Right cardiac atrium (tissue), 5 donors: ENCODE data around the gene PDLIM5. TPM values are rescaled to one million over a fixed set of nuclear protein-coding genes. Genes with fewer than 3 reads are reported as not detected.

ENCODE experiments used
- ATAC-seq, 2 donors: fragments of 200-7000 bp; cut with Tn5 transposase; one replicate each; pipeline versions ENCODE4 v1.8.0 to v1.9.1; 2020; ENCODE audit warnings: moderate library complexity in 2 of 2, mild to moderate bottlenecking in 1 of 2
- DNase-seq, 3 donors: peaks; one replicate each; pipeline ENCODE4 v3.0.0-alpha.2; 2020
- H3K27ac ChIP-seq: one replicate; pipeline ENCODE4 v1.5.1; 2013; ENCODE audit warnings: mild to moderate bottlenecking, low read length, control low read depth, moderate library complexity
- H3K27me3 ChIP-seq: one replicate; pipeline ENCODE4 v1.6.1; 2013; ENCODE audit not compliant: control insufficient read depth, insufficient read depth
- H3K4me1 ChIP-seq: one replicate; pipeline ENCODE4 v1.6.1; 2013; ENCODE audit warnings: low read length; ENCODE audit not compliant: control insufficient read depth, insufficient read depth
- H3K4me3 ChIP-seq: one replicate; pipeline ENCODE4 v1.5.1; 2013; ENCODE audit warnings: low read length, control low read depth
- H3K9me3 ChIP-seq: one replicate; pipeline ENCODE4 v1.6.1; 2013; ENCODE audit warnings: low read length; ENCODE audit not compliant: control insufficient read depth
- WGBS: extraction: QIAGEN DNeasy Blood & Tissue Kit; methylation state at CpG from one replicate; pipeline ENCODE4 v1.1.7; 2013; 5-methylcytosine and 5-hydroxymethylcytosine counted together
- intact Hi-C, 4 donors: fragments of 100-400 bp; cut with DNase I; formaldehyde crosslinking; loops; one replicate each; pipeline versions ENCODE4 v1.11.0 to v1.14.0; 2022 to 2023
- polyA plus RNA-seq: library from polyadenylated mRNA; stranded (reverse); fragments of 200-250 nt; gene quantifications from one replicate; pipeline ENCODE4 v1.2.3, GENCODE V29; 2013
- total RNA-seq, 4 donors: library from RNA; stranded (reverse); fragmentation: NEBNext Ultra II Directional; extraction: Animal tissue kit (Norgen Biotek cat#: 25700); gene quantifications; one replicate each; pipeline ENCODE4 v1.2.1, GENCODE V29; 2021
- donor health status: healthy with polysubstance abuse.
- donor health status: DM: no; HTN: yes; CAD: no.
- donor health status: DM: no; HTN: no; CAD: no.
- donor health status: DM: no; HTN: yes; CAD: no; lungs with severe emphysema.
- donor health status: DM: yes; HTN: yes; CAD: no.

PDLIM5 gene
- total and polyA plus RNA-seq, 5 donors = 407 to 778 (median 528) TPM

GRCh38 chr4:94595880-94596483 lies 144.2 kb downstream of the PDLIM5 start:
- Histone ChIP-seq H3K4me3 (no peak overlapping the region), H3K9me3 (no peaks in the 10 kb centered on the region), H3K4me1 (peaks cover 1% of the 10 kb centered on the region), H3K27ac (no peak overlapping the region), H3K27me3 (no peaks in the 10 kb centered on the region)
- DNase-seq (no peak), ATAC-seq (no peak)
- 53% methylated on average over 5 of the region's 5 CpGs for WGBS
- intact Hi-C loops = loop anchor here in 3 of 4 donors (2.0 to 10.0 kb wide), 3 partner anchors 141 to 189 kb away; partner anchors contain the start of gene PDLIM5 (in 2 of the 3)

GRCh38 chr4:94598758-94599157 lies 147.0 kb downstream of the PDLIM5 start:
- Histone ChIP-seq H3K27ac (no peak overlapping the region), H3K27me3 (no peaks in the 10 kb centered on the region), H3K4me3 (no peak overlapping the region), H3K4me1 (no peaks in the 10 kb centered on the region), H3K9me3 (no peaks in the 10 kb centered on the region)
- no peak for DNase-seq
- 78% methylated on average over 1 of the region's 1 CpG for WGBS
- ATAC-seq = no peak
- intact Hi-C loops = loop anchor here in 3 of 4 donors (5.0 to 10.0 kb wide), 2 partner anchors 144 to 191 kb away; partner anchors contain the start of gene PDLIM5 (in 2 of the 3)

- DNase-seq (peak; percentile 34 to 58 (median 55)), ATAC-seq (peak; percentile 61 to 68)
- H3K4me3 ChIP-seq = no peak overlapping the region
- intact Hi-C loops = no loop called here
- no peak overlapping the region for H3K27ac ChIP-seq
- no peaks in the 10 kb centered on the region for H3K9me3 ChIP-seq
- no peaks in the 10 kb centered on the region for H3K27me3 ChIP-seq
- no peaks in the 10 kb centered on the region for H3K4me1 ChIP-seq
- 72% methylated on average over 10 of the region's 10 CpGs for WGBS
These were observed 151.5 kb downstream of the PDLIM5 start for GRCh38 chr4:94603170-94603747.

- H3K27ac ChIP-seq = no peak overlapping the region
These were observed 153.6 kb downstream of the PDLIM5 start for GRCh38 chr4:94605241-94605805.

GRCh38 chr4:94610145-94610544 lies 158.4 kb downstream of the PDLIM5 start:
- DNase-seq (peak in 1 of 3 donors; percentile 11), ATAC-seq (no peak)
- Histone ChIP-seq H3K4me3 (no peak overlapping the region), H3K27ac (no peak overlapping the region), H3K4me1 (no peaks in the 10 kb centered on the region), H3K27me3 (no peaks in the 10 kb centered on the region), H3K9me3 (no peaks in the 10 kb centered on the region)
- 90% methylated on average over 6 of the region's 6 CpGs for WGBS
- intact Hi-C loops = no loop called here

More at GRCh38 chr4:94605241-94605805, 153.6 kb downstream of the PDLIM5 start:
- Histone ChIP-seq H3K4me3 (no peak overlapping the region), H3K27me3 (no peaks in the 10 kb centered on the region), H3K9me3 (no peaks in the 10 kb centered on the region), H3K4me1 (no peaks in the 10 kb centered on the region)
- no peak for DNase-seq
- 35% methylated on average over 3 of the region's 3 CpGs for WGBS
- peak; percentile 19 to 25 for ATAC-seq
- intact Hi-C loops = no loop called here

- no peak overlapping the region for H3K4me3 ChIP-seq
- no peaks in the 10 kb centered on the region for H3K27me3 ChIP-seq
- no peaks in the 10 kb centered on the region for H3K9me3 ChIP-seq
- no peak for ATAC-seq
- H3K27ac ChIP-seq = no peak overlapping the region
- intact Hi-C loops = no loop called here
- no peaks in the 10 kb centered on the region for H3K4me1 ChIP-seq
- no peak for DNase-seq
- WGBS = 49% methylated on average over 1 of the region's 1 CpG
These were observed 161.5 kb downstream of the PDLIM5 start for GRCh38 chr4:94613248-94613647.

GRCh38 chr4:94615451-94615850 lies 163.7 kb downstream of the PDLIM5 start:
- Histone ChIP-seq H3K4me1 (no peaks in the 10 kb centered on the region), H3K27ac (no peak overlapping the region), H3K9me3 (no peaks in the 10 kb centered on the region), H3K27me3 (no peaks in the 10 kb centered on the region), H3K4me3 (no peak overlapping the region)
- DNase-seq (no peak), ATAC-seq (no peak)
- 77% methylated on average over 4 of the region's 4 CpGs for WGBS
- intact Hi-C loops = no loop called here

- intact Hi-C loops = loop anchor here in 1 of 4 donors (10.0 kb wide), 1 partner anchor 493 kb away; no protein-coding TSS in a partner anchor
- 28% methylated on average over 6 of the region's 6 CpGs for WGBS
- DNase-seq (no peak), ATAC-seq (no peak)
- Histone ChIP-seq H3K27ac (no peak overlapping the region), H3K27me3 (no peaks in the 10 kb centered on the region), H3K9me3 (no peaks in the 10 kb centered on the region), H3K4me1 (no peaks in the 10 kb centered on the region), H3K4me3 (no peak overlapping the region)
These were observed 169.8 kb downstream of the PDLIM5 start for GRCh38 chr4:94621491-94622080.

GRCh38 chr4:94623126-94623911 lies 171.6 kb downstream of the PDLIM5 start:
- no peak overlapping the region for H3K4me3 ChIP-seq
- H3K9me3 ChIP-seq = no peaks in the 10 kb centered on the region
- DNase-seq (no peak), ATAC-seq (no peak)
- H3K27me3 ChIP-seq = no peaks in the 10 kb centered on the region
- 34% methylated on average over 3 of the region's 3 CpGs for WGBS
- H3K27ac ChIP-seq = no peak overlapping the region
- intact Hi-C loops = loop anchor here in 1 of 4 donors (10.0 kb wide), 1 partner anchor 491 kb away; no protein-coding TSS in a partner anchor
- no peaks in the 10 kb centered on the region for H3K4me1 ChIP-seq

GRCh38 chr4:94626942-94627341 lies 175.2 kb downstream of the PDLIM5 start:
- Histone ChIP-seq H3K27ac (no peak overlapping the region), H3K4me1 (no peaks in the 10 kb centered on the region), H3K4me3 (no peak overlapping the region), H3K9me3 (no peaks in the 10 kb centered on the region), H3K27me3 (no peaks in the 10 kb centered on the region)
- intact Hi-C loops = loop anchor here in 1 of 4 donors (10.0 kb wide), 1 partner anchor 488 kb away; no protein-coding TSS in a partner anchor
- DNase-seq = no peak
- no peak for ATAC-seq
- 96% methylated on average over 3 of the region's 3 CpGs for WGBS
